GM18511 (cell line): Measurements from ENCODE around the gene GAS2.

Experiments used
- ATAC-seq: cut with Tn5 transposase; IDR thresholded peaks from one replicate; pipeline ENCODE4 v1.9.1; 2021; ENCODE audit warnings: mild to moderate bottlenecking, moderate library complexity; ENCODE audit not compliant: unreplicated experiment

GAS2 gene

DNA sequence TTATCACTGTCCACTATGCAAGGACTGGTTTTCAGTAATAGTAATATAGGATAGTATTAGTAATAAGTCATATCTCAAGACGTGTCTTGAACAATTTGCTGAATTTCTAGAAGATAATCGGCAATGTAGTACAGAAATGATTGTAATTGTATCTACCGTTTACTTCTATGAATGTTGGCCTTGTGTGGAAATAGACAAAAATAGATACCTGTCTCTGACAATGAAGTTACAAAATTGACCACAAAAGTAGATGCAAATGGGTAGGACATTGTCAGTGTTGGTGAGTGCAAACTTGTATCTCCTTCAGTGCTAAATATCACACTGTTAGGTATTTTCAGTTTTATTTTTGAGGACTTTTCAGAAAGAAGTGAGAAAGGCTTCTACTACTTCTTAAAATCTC lies 120.1 kb downstream of the GAS2 start:
- ATAC-seq = peak; percentile 92

GRCh38 chr11:22787055-22787454 lies 120.6 kb downstream of the GAS2 start:
- ATAC-seq = no peak

GRCh38 chr11:22787551-22788162 lies 121.2 kb downstream of the GAS2 start:
- ATAC-seq = no peak

GRCh38 chr11:22792497-22792896 lies 126.1 kb downstream of the GAS2 start:
- no peak for ATAC-seq

DNA sequence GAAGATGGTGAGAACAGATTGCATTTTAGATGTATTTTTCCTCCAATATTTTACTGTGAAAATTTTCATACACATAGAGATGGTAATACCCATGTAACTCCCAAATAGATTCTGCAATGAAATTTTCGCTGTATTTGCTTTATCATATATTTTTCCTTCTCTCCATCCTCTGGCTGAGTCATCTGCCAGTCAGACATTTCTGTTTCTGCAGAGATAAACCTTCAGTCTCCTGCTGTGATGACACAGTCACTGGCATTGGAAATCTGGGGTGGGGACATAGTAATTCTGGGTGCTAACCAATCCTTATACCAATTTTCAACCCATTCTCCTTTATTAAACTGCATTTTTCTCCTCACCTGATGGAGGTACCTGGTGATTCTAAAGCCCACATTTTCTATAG lies 129.5 kb downstream of the GAS2 start:
- ATAC-seq = no peak

DNA sequence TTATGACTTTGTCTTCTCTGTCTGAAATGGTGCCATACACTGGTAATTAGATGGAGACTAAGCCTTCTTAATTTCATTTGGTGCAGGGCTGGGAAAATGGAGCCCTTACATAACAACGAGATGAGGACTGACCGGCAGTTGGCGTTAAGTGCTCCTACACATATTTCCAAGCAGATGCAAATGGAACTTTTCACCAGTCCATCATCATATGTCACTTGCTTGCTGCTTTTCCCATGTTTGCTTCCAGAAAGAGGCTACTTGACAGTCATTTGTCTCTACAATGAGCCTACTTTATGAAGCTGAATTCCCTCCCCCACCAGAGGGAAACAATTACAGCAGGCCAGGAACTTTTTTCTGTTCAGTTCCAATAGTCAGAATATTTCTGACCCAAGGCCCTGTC lies 130.6 kb downstream of the GAS2 start:
- no peak for ATAC-seq

DNA sequence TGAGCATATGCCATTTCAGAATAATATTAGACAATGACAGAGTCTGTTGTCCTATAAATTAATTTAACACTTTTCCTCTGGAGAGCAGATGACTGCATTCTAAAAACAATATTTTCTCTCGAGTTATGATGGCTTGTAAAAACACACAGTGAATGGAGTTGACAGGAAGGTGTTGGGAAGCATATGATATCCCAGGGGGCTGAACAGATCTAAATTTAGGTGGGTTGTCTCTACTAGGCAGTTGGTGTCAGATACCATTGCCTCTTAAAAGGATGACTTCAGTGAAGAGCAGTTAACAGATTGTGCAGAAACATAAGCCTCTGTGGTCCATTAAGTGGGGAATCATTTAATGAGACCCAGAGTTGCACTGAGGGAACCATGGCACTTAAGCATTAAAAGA lies 132.5 kb downstream of the GAS2 start:
- ATAC-seq = no peak

GRCh38 chr11:22800482-22800881 lies 134.1 kb downstream of the GAS2 start:
- ATAC-seq = no peak

GRCh38 chr11:22802861-22803260 lies 136.4 kb downstream of the GAS2 start:
- no peak for ATAC-seq

DNA sequence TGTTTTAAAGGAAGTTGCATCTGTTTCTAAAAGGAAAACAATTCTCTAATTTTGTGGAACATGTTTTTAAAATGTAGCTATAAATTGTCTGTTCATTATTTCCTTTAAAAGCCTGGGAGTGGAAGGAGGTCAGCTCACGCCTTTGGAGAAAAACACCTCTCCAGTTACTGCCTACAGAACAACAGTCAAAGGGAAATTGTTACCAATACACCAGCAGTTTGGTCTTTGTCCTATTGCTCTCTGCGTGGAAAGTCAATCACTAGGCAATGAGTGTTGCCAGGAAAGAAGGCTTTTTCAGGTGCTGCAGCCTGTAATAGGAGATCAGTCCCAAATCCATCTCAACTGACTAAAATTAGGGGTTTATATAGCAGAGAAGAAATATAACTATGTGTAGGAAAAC lies 141.0 kb downstream of the GAS2 start:
- ATAC-seq = no peak

- ATAC-seq = peak; percentile 96
Measured at GRCh38 chr11:22807855-22808570, 141.6 kb downstream of the GAS2 start.

- peak; percentile 40 for ATAC-seq
Measured at GRCh38 chr11:22808571-22809197, 142.3 kb downstream of the GAS2 start.

GRCh38 chr11:22809893-22810292 lies 143.5 kb downstream of the GAS2 start:
- no peak for ATAC-seq

DNA sequence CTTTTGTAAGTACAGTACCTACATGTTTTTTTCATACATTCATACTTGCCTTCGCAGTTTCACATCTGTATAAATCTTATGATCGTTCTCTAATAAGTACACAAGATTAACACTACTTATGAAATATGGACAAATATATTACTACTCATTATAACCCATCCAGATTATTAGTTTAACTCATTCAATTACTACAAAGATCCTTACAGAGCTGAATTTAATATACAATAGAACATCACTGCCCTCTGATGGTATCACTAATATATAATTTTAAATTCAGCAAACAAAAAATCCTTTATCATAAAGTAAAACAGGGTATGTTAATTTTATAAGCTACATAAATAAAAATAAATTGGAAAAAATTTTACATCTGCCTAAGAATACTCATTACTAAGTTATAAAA lies 155.8 kb downstream of the GAS2 start:
- no peak for ATAC-seq

GRCh38 chr11:22828373-22828772 lies 162.0 kb downstream of the GAS2 start:
- ATAC-seq = no peak

- ATAC-seq = peak; percentile 89
Measured at GRCh38 chr11:22829231-22830081, 163.0 kb downstream of the GAS2 start, which contains the start of gene SVIP. TSS of gene SVIP (minus strand) at chr11:22829801. CDS start at chr11:22829748, 53 bp downstream.

DNA sequence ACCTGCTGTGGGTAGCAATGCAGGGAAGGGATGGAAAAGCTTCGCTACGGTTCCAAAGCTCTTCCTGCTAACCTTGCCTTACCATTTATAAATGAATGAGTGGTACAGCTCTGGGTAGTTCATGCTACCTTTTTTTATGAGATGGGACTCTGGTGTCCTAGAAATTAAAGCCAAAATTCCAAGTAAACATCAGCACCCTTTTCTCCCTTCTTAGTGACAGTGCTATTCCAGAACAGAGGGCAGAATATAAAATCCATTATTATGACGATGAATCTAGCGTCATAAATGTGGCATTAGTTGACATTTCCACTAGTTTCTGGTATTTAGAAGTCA lies 163.6 kb downstream of the GAS2 start:
- ATAC-seq = no peak

DNA sequence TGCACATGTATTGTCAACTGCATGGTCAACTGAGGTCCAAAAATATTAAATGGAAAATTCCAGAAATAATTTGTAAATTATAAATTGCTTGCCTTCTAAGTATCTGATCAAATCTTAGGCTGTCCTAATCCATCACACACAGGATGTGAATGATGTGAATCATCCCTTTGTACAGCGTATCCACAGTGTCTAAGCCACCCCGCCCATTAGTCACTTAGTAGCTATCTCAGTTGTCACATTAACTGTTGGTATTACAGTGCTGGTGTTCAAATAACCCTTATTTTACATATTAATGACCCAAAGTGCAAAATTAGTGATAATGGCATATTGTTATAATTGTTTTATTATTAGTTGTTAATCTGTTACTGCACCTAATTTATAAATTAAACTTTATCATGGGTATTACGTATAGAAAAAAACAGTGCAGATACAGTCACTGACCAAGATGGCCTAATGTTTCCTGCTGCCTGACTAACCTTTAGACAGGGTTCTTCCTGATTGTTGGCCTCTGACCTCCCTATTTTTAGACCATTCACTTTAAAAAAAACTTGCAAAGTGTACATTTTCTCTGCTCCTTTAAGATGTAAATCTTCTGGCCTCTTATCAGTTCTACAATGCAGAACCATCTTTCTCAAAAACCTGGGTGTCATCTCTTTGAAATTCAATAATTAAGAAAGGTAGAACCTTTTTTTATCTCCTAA lies 166.1 kb downstream of the GAS2 start:
- no peak for ATAC-seq

DNA sequence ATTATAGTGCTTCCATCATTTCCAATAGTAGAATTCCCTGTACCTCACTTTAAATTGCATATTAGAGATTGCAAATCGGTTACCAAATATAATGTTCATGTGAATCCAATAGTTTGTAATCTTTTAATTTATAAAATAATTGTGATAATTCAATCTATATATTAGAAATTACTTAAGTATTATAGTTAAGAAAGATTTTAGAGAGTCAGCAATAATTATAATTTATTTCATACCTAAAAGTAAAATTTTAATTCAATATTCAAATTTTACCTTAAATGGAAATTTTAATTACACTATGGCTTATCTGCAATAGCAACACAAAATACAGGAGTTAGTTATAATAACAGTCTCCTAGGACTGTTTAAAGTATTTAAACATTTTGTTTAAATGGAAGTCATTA lies 180.3 kb downstream of the GAS2 start:
- no peak for ATAC-seq

- no peak for ATAC-seq
Measured at GRCh38 chr11:22851477-22851876, 185.1 kb downstream of the GAS2 start.

DNA sequence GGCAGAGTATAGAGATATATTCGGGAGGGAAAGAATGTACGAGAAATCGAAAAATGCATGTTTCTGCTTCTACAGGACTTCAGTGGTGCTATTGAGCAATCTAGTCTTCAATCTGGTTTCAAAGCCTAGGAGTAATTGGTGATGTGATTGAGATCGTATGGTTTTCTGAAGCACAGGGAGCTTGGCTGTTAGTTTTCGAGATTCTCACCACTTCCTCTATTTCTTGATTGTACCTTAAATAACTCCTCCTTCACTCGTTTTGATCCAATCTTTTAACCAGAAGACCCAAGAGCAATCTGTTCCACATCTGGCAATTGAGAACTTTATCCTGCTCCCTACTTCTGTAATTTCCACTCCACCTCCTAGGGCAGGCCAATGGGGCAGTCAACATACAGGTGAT lies 193.3 kb downstream of the GAS2 start:
- no peak for ATAC-seq
